CD14-positive monocyte (primary cell): ENCODE data around the gene PARP14. TPM values are rescaled to one million over a fixed set of nuclear protein-coding genes. Genes with fewer than 3 reads are reported as not detected.

Experiments used
- DNase-seq, 3 donors: peaks; one replicate each; pipeline ENCODE4 v3.0.0-alpha.2; 2011 to 2022
- H2AFZ ChIP-seq: 2 replicates; pipeline ENCODE4 v1.6.0; 2012; ENCODE audit warnings: mild to moderate bottlenecking, low read depth, low read length, inconsistent platforms; ENCODE audit not compliant: insufficient read depth, poor library complexity, severe bottlenecking
- H3K27ac ChIP-seq, 2 donors: 1 replicate in 1 of 2; 2 replicates in 1 of 2; pipeline ENCODE4 v1.5.1; 2012 to 2013; ENCODE audit warnings: low read length in 2 of 2, control low read depth in 1 of 2, inconsistent platforms in 1 of 2, low read depth in 1 of 2, mild to moderate bottlenecking in 1 of 2
- H3K27me3 ChIP-seq, 2 donors: one replicate each; pipeline versions ENCODE4 v1.6.0 to v1.6.1; 2011 to 2013; ENCODE audit warnings: low read length in 2 of 2; ENCODE audit not compliant: control insufficient read depth in 2 of 2, insufficient read depth in 2 of 2
- H3K36me3 ChIP-seq, 2 donors: replicated peaks in 1 of 2; 1 replicate in 1 of 2; 2 replicates in 1 of 2; pipeline versions ENCODE4 v1.5.1 to v1.6.1; 2012 to 2013; ENCODE audit warnings: low read length in 2 of 2, control low read depth in 1 of 2, inconsistent platforms in 1 of 2, mild to moderate bottlenecking in 1 of 2; ENCODE audit not compliant: insufficient read depth in 2 of 2, control insufficient read depth in 1 of 2
- H3K4me1 ChIP-seq, 2 donors: 1 replicate in 1 of 2; 2 replicates in 1 of 2; pipeline versions ENCODE4 v1.5.1 to v1.6.1; 2012 to 2013; ENCODE audit warnings: low read length in 2 of 2, control low read depth in 1 of 2, inconsistent platforms in 1 of 2, mild to moderate bottlenecking in 1 of 2, moderate library complexity in 1 of 2; ENCODE audit not compliant: insufficient read depth in 2 of 2, control insufficient read depth in 1 of 2
- H3K4me2 ChIP-seq: replicated peaks from 2 replicates; pipeline ENCODE3; 2012; ENCODE audit warnings: low read length, moderate library complexity, mild to moderate bottlenecking; ENCODE audit not compliant: poor library complexity, severe bottlenecking; ENCODE audit errors: extremely low read depth
- H3K4me3 ChIP-seq, 3 experiments: fragments of 200-600 bp in 1 of 3; sonication (generic) in 1 of 3; replicated peaks in 1 of 3; 1 replicate in 2 of 3; 2 replicates in 1 of 3; pipeline ENCODE4 v1.5.1; 2011 to 2013; ENCODE audit warnings: low read length in 3 of 3, mild to moderate bottlenecking in 3 of 3, control low read depth in 2 of 3, low read depth in 2 of 3, inconsistent platforms in 1 of 3, moderate library complexity in 1 of 3
- H3K79me2 ChIP-seq: 2 replicates; pipeline ENCODE4 v1.6.0; 2012; ENCODE audit warnings: mild to moderate bottlenecking, control low read depth, inconsistent platforms, low read length, moderate library complexity; ENCODE audit not compliant: insufficient read depth
- H3K9ac ChIP-seq: 2 replicates; pipeline ENCODE4 v1.6.0; 2017; ENCODE audit warnings: low read length, mild to moderate bottlenecking; ENCODE audit not compliant: insufficient read depth, poor library complexity, severe bottlenecking
- H3K9me3 ChIP-seq, 2 donors: replicated peaks in 1 of 2; 1 replicate in 1 of 2; 2 replicates in 1 of 2; pipeline versions ENCODE4 v1.5.1 to v1.6.1; 2012 to 2013; ENCODE audit warnings: low read length in 2 of 2, control low read depth in 1 of 2; ENCODE audit not compliant: control insufficient read depth in 1 of 2, insufficient read depth in 1 of 2
- H4K20me1 ChIP-seq: 2 replicates; pipeline ENCODE4 v1.6.0; 2012; ENCODE audit warnings: mild to moderate bottlenecking, low read length, control low read depth, moderate library complexity; ENCODE audit not compliant: insufficient read depth
- H3K27ac Mint-ChIP-seq, 7 donors: one replicate each; pipeline ENCODE4 v1.8.0; 2020; ENCODE audit warnings: mild to moderate bottlenecking in 7 of 7, mixed read lengths in 7 of 7, moderate library complexity in 6 of 7, inconsistent platforms in 2 of 7
- H3K27me3 Mint-ChIP-seq, 3 donors: one replicate each; pipeline ENCODE4 v1.8.0; 2021 to 2022; ENCODE audit warnings: low read depth in 3 of 3, mild to moderate bottlenecking in 3 of 3, mixed read lengths in 3 of 3, moderate library complexity in 3 of 3, inconsistent platforms in 1 of 3
- H3K36me3 Mint-ChIP-seq, 2 donors: one replicate each; pipeline ENCODE4 v1.8.0; 2020; ENCODE audit warnings: mixed read lengths in 2 of 2, inconsistent platforms in 1 of 2, mild to moderate bottlenecking in 1 of 2
- H3K4me1 Mint-ChIP-seq: one replicate; pipeline ENCODE4 v1.8.0; 2020; ENCODE audit warnings: mild to moderate bottlenecking, mixed read lengths
- H3K4me3 Mint-ChIP-seq, 2 donors: one replicate each; pipeline ENCODE4 v1.8.0; 2020; ENCODE audit warnings: mild to moderate bottlenecking in 2 of 2, mixed read lengths in 2 of 2, moderate library complexity in 1 of 2
- H3K9me3 Mint-ChIP-seq, 7 donors: one replicate each; pipeline ENCODE4 v1.8.0; 2020 to 2022; ENCODE audit warnings: mixed read lengths in 7 of 7, mild to moderate bottlenecking in 6 of 7, moderate library complexity in 6 of 7, inconsistent platforms in 2 of 7
- CTCF ChIP-seq: fragments of 200-600 bp; IDR thresholded peaks from one replicate; pipeline ENCODE4 v1.8.0; 2022; ENCODE audit warnings: antibody characterized with exemption, mild to moderate bottlenecking
- WGBS: methylation state at CpG from one replicate; pipeline ENCODE4 v1.1.5; 2013; ENCODE audit warnings: missing lambda C conversion rate; ENCODE audit not compliant: insufficient coverage; 5-methylcytosine and 5-hydroxymethylcytosine counted together
- intact Hi-C, 2 donors: fragments of 100-400 bp; cut with micrococcal nuclease; formaldehyde crosslinking; loops; one replicate each; pipeline versions ENCODE4 v1.15.0 to v1.15.1; 2023
- polyA plus RNA-seq, 3 donors: library from polyadenylated mRNA; depleted of rRNA in 1 of 3; unstranded in 2 of 3; stranded (reverse) in 1 of 3; fragments of 300-500 nt in 2 of 3; fragments of >200 nt in 1 of 3; fragmentation: Illumina TruSeq in 2 of 3; gene quantifications; 1 replicate in 2 of 3; 2 replicates in 1 of 3; pipeline ENCODE4 v1.2.3, GENCODE V29; 2012 to 2021

PARP14 gene
- polyA plus RNA-seq, 3 donors: 22.1 to 68.8 (median 26.9) TPM

DNA sequence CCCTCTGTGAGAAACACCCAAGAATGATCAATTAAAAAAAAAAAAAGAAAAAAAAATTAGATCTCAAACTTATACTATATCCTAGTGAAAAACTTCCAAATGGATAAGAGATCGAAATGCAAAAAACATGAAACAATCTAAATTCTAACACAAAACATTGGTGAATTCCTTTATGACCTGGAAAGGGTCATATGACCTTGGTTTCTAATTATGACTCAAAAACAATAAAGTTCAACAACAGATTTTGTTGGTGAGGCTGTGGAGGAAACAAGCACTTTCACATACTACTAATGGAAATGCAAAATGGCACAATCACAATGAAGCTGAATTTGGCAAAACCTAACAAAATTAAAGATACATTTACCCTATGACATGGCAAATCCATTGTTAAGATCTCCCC, 67.7 kb downstream of the PARP14 start:
- H3K9ac ChIP-seq: no peak overlapping the region
- H3K27ac ChIP-seq: no peak overlapping the region
- H2AFZ ChIP-seq: no peak overlapping the region
- Mint-ChIP-seq H3K27ac (no peak overlapping the region), H3K27me3 (peaks cover 0 to 1% (median 0%) of the 10 kb centered on the region in 3 donors), H3K9me3 (peaks cover 0 to 6% (median 3%) of the 10 kb centered on the region in 7 donors), H3K36me3 (peaks cover 51 to 70% of the 10 kb centered on the region in 2 donors), H3K4me3 (no peak overlapping the region), H3K4me1 (no peaks in the 10 kb centered on the region)
- intact Hi-C loops: no loop called here
- no peaks in the 10 kb centered on the region for H3K27me3 ChIP-seq
- no peaks in the 10 kb centered on the region for H3K4me1 ChIP-seq
- H3K9me3 ChIP-seq: no peaks in the 10 kb centered on the region
- H3K4me2 ChIP-seq: no peak overlapping the region
- no peak overlapping the region for H3K4me3 ChIP-seq
- H3K36me3 ChIP-seq: peaks cover 46 to 71% of the 10 kb centered on the region in 2 donors
- TF ChIP-seq CTCF: no peak
- no peaks in the 10 kb centered on the region for H3K79me2 ChIP-seq
- no peak for DNase-seq
- WGBS: no CpG with 5 or more reads among the region's 1 CpG
- no peaks in the 10 kb centered on the region for H4K20me1 ChIP-seq

- no peaks in the 10 kb centered on the region for H3K27me3 ChIP-seq
- H3K36me3 ChIP-seq: peaks cover 42 to 50% of the 10 kb centered on the region in 2 donors
- no peak overlapping the region for H3K4me3 Mint-ChIP-seq
These were observed 74.3 kb downstream of the PARP14 start for GRCh38 chr3:122754929-122755328.

More at GRCh38 chr3:122754929-122755328, 74.3 kb downstream of the PARP14 start:
- intact Hi-C loops: loop anchor here (5.0 to 10.0 kb wide), 2 partner anchors 37 to 100 kb away; partner anchors contain the start of gene HSPBAP1 (in 2 of the 2)
- Histone ChIP-seq H3K79me2 (peaks cover 28% of the 10 kb centered on the region), H3K4me2 (no peak overlapping the region), H3K27ac (peak overlapping the region in 1 of 2 donors; percentile 5), H3K4me1 (peaks cover 28 to 30% of the 10 kb centered on the region in 2 donors), H3K9me3 (no peaks in the 10 kb centered on the region), H3K9ac (no peak overlapping the region), H3K4me3 (no peak overlapping the region), H4K20me1 (no peaks in the 10 kb centered on the region), H2AFZ (no peak overlapping the region)
- WGBS: 0% methylated on average over 1 of the region's 5 CpGs
- H3K4me1 Mint-ChIP-seq: peaks cover 39% of the 10 kb centered on the region
- no peaks in the 10 kb centered on the region for H3K27me3 Mint-ChIP-seq
- peak overlapping the region in 1 of 7 donors; percentile 66 for H3K27ac Mint-ChIP-seq
- H3K36me3 Mint-ChIP-seq: peaks cover 56 to 66% of the 10 kb centered on the region in 2 donors
- DNase-seq: peak; percentile 64 to 73 (median 65)
- H3K9me3 Mint-ChIP-seq: no peaks in the 10 kb centered on the region
- peak; percentile 90 for TF ChIP-seq CTCF
